Left renal cortex interstitium (tissue), 4 donors: Measurements from ENCODE around the gene FOXP1. TPM values are rescaled to one million over a fixed set of nuclear protein-coding genes. Genes with fewer than 3 reads are reported as not detected.

Source experiments
- DNase-seq, 4 donors: peaks; one replicate each; pipeline ENCODE4 v3.0.0-alpha.2; 2013; ENCODE audit warnings: low read depth in 4 of 4, low spot score in 2 of 4, missing footprints in 1 of 4
- polyA plus RNA-seq, 4 donors: library from polyadenylated mRNA; unstranded; fragments of 120-200 nt; gene quantifications; one replicate each; pipeline ENCODE4 v1.2.1, GENCODE V29; 2013; ENCODE audit not compliant: insufficient read length in 4 of 4

The FOXP1 gene
- polyA plus RNA-seq, 4 donors, result 31.2 to 45.8 (median 38.9) TPM

DNA sequence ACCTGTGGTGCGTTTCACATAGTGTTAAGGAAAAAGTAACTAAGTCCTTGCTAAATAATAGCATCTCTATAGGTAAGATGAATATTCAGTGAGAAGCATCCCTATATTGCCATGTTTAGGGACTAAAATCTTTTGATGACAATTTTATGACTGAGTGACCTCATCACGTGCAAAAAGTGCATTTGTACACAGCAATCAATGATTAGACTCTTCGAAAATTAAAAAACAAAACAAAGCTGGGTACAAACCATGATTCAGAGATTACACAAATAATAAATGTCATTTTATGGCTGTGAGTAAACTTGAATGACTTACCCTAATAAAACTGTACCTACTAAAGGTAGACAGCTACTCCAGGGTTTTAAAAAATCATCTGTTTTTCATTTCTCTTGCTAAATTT is 505.3 kb downstream of the FOXP1 start:
- no peak for DNase-seq

DNA sequence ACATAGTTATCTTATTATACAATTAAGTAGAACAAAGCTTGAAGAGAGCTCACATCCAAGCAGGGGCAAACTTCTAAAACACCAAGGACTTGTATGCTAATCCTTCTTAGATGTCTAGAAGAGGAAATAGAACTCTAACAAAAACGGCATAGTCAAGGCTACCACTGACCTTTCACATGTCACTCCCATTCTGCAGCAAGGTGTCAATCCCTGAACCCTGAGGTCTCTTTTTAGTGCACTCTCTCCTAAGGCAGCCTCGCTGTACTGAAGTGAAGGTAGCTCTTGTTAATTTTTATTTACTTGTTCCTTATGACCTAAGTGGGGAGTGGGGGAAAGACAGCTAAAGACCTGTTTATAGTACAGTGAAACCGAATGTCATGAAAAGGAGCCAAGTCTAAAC is 506.5 kb downstream of the FOXP1 start:
- no peak for DNase-seq

GRCh38 chr3:71076361-71077002 is 507.0 kb downstream of the FOXP1 start:
- DNase-seq, result no peak

DNA sequence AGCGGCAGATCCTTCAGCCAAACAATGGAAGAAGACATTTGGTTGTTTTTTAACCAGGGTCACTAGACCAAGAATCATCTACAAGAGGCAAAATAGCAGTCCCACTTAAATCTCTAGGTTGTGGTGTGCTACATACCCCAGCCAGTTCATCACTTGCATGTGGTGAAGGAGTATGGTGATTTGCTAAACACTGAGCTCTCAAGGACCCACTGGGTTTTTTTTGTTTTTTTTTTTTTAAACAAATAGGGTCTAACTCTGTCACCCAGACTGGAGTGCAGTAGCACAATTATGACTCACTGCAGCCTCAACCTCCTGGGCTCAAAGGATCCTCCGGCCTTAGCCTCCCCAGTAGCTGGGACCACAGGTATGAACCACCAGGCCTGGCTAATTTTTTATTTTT is 508.0 kb downstream of the FOXP1 start:
- no peak for DNase-seq

DNA sequence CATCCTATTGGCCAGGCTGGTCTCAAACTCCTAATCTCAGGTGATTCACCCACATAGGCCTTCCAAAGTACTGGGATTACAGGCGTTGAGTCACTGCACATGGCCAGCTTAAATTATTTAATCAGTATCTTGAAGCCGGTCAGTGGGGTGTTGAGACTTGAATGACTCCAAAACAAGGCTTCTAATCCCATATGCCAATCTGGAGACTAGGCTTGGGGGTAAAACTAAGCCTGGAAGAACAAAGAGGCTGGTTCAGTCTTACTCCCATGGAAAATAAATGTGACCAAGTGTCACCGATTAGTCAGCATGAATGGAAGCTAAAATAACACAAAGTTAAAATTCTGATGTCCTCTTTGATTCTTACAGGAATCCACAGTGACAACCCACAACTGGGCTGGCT is 509.1 kb downstream of the FOXP1 start:
- DNase-seq, result no peak

GRCh38 chr3:71072986-71073385 is 510.5 kb downstream of the FOXP1 start:
- no peak for DNase-seq

DNA sequence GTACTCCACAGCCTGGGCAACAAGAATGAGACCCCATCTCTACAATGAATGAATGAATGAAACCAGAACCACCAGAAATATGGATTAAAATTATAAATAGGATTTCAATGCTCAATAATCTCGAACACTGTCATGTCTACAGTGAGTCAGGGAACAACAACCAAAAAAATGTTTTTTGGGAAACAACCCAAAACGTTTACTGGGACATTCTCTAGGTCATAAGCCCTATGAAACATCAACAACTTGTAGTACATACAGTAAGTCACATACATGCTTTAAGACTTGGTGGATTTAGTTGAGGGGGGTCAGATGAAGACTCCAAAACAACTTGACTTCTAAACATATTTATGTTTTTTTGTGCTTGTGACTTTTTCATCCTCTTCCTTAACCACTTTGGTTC is 511.2 kb downstream of the FOXP1 start:
- no peak for DNase-seq

DNA sequence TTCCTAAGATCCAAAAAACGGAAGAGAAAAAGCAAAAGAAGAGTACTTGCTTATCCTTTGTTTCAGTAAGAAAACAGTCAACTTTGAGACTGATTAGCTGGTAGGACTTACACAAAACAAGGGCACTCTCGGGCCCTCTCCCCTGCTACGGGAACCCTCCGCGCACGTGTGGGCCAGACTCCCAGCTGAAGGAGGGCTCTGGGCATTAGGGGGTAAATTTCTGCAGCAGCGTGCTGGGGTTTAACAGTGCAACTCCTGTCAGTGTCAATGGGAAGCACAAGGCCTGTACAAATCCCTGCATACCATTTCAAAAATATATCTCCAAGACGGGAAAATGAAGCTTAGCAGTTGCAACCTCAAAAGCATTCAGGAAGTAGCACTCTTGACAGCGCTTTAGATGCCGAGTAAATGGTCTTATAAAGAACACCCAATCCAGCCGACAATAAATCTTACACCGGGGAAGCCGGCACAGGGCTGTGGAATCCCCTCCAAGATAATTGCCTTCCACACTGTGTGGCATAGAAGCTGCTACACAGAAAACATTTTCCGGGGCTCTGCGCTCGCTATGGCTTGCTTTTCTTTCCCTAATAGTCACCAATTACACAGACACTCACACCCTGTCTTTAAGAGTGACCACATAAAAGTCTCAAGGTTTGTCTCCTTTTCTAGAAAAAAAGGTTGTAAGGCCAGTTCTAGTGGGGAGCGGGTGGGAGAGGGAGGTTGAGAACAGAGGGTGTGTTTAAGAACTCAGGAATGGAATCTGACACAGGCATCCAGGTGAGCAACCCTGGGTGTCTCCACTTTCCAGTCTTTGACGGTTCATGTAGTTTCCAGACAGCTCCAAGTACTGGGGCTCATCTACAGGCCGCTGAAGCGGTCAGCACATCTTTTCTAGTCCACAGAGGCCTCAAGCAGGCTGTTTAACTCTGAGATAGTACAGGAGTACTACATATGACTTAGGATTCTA is 512.7 kb downstream of the FOXP1 start:
- no peak for DNase-seq

DNA sequence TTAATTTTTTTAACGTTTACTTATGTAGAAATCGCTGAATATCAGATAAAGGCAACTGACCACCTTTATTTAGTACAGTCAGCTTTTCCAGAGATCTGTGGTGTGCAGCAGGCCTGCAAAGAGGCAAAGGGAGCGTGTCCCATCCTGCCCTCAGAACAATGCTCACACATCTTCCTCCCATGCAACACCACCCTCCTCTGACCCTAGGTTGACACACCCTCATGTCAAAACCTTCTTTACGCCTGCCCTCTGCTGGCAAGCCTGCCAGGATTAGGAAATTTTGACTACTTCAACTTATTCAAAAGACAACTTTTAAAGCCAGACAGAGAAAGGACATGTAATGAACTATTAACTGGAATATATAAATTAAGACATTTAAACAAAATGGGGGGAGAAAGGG is 513.7 kb downstream of the FOXP1 start:
- DNase-seq, result no peak

GRCh38 chr3:71067977-71068654 is 515.4 kb downstream of the FOXP1 start:
- DNase-seq, result no peak

DNA sequence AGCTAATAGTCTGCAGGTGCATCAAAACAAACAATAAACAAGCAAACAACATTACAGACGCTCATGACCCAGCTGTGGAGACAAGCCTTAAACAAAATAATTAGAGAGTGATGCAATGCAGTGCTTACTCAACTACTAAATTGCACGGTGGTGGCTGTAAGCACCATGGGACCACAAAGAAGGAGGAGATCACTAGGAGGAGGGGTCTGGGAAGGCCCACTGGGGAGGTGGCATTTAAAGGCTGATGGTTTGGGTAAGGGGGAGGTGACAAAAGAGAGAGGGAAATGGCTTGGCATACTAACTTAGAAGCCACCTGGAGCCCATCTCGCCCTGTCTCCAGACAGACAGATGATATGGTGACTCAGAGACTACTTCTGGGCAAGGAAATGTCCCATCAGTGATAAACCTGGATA is 516.7 kb downstream of the FOXP1 start:
- DNase-seq, result no peak

DNA sequence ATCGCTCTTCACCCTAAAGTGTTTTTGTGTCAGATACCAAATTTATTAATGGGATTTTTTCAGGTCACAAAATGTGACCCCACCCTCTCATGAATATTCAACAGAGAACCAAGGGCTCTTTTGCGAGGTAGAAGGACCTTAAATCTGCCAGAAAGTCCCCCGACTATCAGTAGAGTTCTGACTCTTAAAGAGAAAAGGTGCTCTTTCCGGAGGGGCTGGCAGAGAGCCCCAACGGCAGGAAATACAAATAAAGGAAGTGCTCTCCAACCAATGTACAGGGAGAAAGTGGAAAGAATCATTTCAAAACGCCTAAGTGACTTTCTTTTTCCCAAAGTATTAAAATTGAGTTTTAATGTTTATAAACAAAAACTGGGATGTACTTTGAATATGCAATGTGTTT is 517.2 kb downstream of the FOXP1 start:
- no peak for DNase-seq

- DNase-seq, result no peak
These were observed 517.8 kb downstream of the FOXP1 start for GRCh38 chr3:71065764-71066013.

DNA sequence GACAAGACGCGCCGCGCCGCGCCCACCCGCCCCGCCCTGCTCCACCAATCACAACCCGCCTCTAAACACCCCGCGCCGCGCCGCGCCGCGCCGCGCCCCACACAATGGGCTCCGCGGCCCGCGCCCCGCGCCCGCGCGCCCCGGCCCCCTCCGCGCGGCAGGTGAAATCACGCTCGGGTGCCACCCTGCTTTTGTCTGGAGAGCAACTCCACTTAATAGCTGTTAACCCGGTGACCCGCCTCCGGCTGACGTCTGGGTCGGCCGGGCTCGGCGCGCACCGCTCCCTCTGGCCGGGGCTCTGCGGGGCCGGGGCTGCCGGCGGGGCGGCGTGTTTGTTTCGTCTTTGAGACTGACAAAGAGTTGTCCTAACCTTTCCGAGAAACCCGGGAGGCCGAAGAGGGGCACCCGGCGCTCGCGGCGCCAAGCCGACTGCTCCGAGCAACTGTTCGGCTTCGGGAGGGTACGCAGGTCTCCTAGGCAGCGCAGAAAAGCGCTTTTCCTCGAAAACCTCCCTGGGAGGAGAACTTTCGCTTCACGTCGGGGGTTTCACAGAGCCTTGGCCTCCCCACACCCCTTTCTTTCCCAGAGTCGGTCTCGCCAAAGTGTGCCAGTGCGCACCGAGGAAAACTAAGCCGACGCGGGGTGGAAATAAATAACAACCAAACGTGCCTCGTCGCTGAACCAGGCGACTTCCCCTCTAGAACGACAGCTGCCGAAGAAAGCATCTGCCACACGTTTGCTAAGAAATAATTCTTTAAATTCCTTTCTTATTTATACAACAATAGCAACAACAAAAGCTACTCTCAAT is 518.4 kb downstream of the FOXP1 start:
- DNase-seq, result no peak

GRCh38 chr3:71064291-71064955 is 519.1 kb downstream of the FOXP1 start:
- no peak for DNase-seq

GRCh38 chr3:71063773-71064290 is 519.7 kb downstream of the FOXP1 start:
- no peak for DNase-seq

DNA sequence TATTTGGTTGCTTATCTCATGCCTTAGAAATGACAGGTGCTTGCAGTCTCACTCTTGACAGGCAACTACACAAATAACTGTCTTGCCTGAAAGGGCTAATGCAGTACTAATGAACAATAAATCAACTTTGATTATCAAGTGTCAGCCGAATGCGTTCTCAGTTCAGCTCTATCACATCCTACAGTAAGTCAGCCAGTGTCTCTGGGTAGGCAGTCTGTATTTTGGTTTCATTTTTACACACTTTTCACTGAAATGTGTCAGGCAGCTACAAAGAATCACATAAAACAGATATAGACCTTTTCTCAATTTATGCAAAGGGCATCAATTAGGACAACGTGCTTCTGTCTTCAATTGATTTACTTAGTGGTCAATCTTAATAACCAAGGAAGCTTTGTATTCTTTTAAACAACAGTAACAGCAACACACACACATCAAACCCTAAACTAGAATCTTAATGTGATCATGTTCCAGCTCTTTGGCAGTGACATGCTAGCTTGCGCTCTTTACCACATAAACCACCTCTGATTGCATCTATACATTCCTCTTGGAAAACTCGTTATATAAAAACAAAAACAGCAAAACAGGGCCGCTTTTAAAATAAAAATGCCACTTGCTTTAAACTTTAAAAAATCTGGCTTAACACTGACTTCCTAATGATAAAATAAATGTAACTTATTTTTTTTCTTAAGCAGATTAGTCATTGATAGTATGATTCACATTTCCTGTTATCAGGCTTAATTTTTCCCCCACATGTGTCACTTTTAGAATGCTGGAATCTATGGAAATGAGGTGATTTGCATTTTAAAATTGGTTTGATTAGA is 520.4 kb downstream of the FOXP1 start:
- DNase-seq, result no peak

DNA sequence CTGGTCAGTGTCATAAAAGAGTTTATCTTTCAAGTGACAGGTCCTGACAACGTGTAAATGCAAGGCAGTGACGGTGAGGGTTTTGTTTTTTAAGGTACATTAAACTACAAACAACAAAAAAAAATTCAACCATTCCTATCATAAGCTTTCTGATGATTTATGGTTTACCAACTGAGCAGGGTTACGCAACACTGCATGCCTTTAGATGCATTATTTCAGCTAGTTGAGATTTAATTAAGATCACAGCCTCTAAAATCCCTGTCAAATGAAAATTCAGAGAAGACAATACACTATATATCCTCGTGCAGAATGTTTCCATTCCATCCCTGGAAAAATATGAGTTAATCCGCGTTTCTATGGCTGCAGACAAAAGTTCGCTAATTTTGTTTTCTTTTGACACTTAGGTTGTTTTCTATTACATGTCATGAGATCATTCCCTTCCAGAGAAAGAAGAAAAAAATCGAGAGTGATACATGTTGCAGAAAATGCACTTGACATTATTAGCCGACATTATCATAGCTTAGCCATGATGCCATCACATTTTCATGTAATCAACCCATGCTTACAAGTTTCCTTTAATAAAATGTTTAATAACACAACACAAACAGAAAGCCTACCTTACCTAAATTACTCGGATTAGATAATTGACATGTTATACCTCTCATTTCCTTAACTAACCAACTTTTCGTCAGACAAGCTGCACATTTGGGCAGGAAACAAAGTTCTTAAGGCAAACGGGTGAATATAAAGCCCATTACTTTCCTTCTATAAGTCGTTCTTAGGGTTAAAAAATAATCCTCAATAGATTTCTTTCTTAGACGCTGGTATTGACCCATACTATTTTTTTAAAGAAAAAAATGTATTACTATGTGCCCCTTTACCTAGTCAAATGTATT is 521.2 kb downstream of the FOXP1 start:
- DNase-seq, result no peak
